ENCODE results near the gene TP53BP1. TPM values are rescaled to one million over a fixed set of nuclear protein-coding genes. Genes with fewer than 3 reads are reported as not detected.
A peak's percentile ranks its signal among the peaks of the same experiment; 100 is the strongest.

Gene TP53BP1
- total RNA-seq, 2 experiments from 2014 or later, result 43.0 to 44.6 TPM

DNA sequence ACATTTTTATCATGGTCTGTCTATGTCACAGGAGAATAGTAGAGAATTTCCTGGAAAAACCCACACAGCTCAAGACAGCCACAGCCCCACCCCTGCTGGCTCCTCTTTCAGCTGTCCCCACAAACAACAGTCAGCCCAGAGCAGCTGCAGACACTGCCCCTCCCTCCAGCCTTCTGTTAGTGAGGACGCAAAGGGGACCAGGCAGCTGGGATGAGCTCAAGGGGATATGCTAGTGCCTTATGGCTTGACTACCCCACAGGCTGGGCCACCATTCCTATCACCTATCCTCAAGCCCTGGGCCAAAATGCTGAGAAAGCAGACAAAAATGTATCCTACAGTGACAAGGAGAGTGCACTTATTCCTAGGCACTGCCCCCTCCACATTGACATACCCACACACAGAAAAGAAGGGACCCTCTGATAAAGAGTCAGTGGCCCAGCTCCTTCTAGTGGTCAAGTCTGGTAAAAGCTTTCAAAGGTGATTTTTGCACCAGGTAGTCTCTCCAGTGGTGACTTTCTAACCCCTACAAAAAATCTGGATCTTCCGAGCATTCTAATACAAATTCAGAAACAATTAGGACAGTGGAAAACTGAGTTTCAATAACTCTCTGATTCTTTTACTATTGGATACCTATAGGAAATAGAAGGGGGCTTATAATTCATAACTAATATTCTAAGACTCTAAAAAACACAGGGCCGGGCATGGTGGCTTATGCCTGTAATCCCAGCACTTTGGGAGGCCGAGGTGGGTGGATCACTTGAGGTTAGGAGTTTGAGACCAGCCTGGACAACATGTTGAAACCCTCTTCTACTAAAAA is 21.5 kb upstream of the TP53BP1 start:
- Mint-ChIP-seq H3K9me3 (no peaks in the 10 kb centered on the region), H3K4me3 (no peak overlapping the region), H3K4me1 (ENCODE audit: low read depth) (peaks cover 45% of the 10 kb centered on the region), H3K36me3 (ENCODE audit: low read depth) (no peaks in the 10 kb centered on the region), H3K27ac (no peak overlapping the region), H3K27me3 (peaks cover 38% of the 10 kb centered on the region)
- CTCF ChIA-PET, result interaction anchor here (0.6 to 2.4 kb wide), 15 partner anchors 11 to 137 kb away, joined by 3 to 25 read pairs (median 6); partner anchors contain the start of gene TP53BP1
- H3K4me1 ChIP-seq (ENCODE audit: insufficient read depth, low read length), result peaks cover 41% of the 10 kb centered on the region
- POLR2A ChIA-PET, result interaction anchor here (0.7 kb wide), 1 partner anchor 144 kb away, joined by 3 read pairs; the partner anchor contains the start of genes TUBGCP4 and ZSCAN29
- TF ChIP-seq CTCF (IDR thresholded peaks at IDR 0.05), result peak; percentile 78
- peaks cover 15 to 16% of the 10 kb centered on the region in 2 experiments for H3K27me3 ChIP-seq (ENCODE audit: control insufficient read depth in 1 of 2, insufficient read depth in 2 of 2, low read length in 2 of 2)
- H3K27ac ChIP-seq (ENCODE audit: low read depth in 1 of 2, low read length in 2 of 2), result peak overlapping the region in 1 of 2 donors; percentile 3
- DNase-seq (peak in 4 of 14 experiments; percentile 35 to 59 (median 49)), ATAC-seq (ENCODE audit: poor library complexity) (no peak)
- no peak overlapping the region for H3K4me3 ChIP-seq (ENCODE audit: low read length)
- no peaks in the 10 kb centered on the region for H3K36me3 ChIP-seq (ENCODE audit: insufficient read depth, low read length)
- H3K9me3 ChIP-seq (ENCODE audit: control insufficient read depth in 1 of 2, insufficient read depth in 1 of 2, low read length in 2 of 2), result peaks cover 0 to 5% of the 10 kb centered on the region in 2 experiments
- intact Hi-C loops (cut with DNase I, micrococcal nuclease), result loop anchor here in 1 of 2 experiments (2.0 to 10.0 kb wide), 4 partner anchors 30 to 280 kb away; partner anchors contain the start of genes LCMT2 and SERF2

- Mint-ChIP-seq H3K4me1 (ENCODE audit: low read depth) (peaks cover 44% of the 10 kb centered on the region), H3K27me3 (peaks cover 31% of the 10 kb centered on the region), H3K27ac (no peak overlapping the region)
These were observed 20.6 kb upstream of the TP53BP1 start for GRCh38 chr15:43513550-43513949.

More at GRCh38 chr15:43513550-43513949, 20.6 kb upstream of the TP53BP1 start:
- Mint-ChIP-seq H3K4me3 (peak overlapping the region; percentile 36), H3K36me3 (ENCODE audit: low read depth) (no peaks in the 10 kb centered on the region), H3K9me3 (no peaks in the 10 kb centered on the region)
- TF ChIP-seq CTCF (IDR thresholded peaks at IDR 0.05), result no peak
- intact Hi-C loops (cut with DNase I, micrococcal nuclease), result loop anchor here in 1 of 2 experiments (5.0 to 10.0 kb wide), 2 partner anchors 181 to 281 kb away; partner anchors contain the start of genes LCMT2 and SERF2
- Histone ChIP-seq H3K9me3 (ENCODE audit: control insufficient read depth in 1 of 2, insufficient read depth in 1 of 2, low read length in 2 of 2) (peaks cover 0 to 5% of the 10 kb centered on the region in 2 experiments), H3K27me3 (ENCODE audit: control insufficient read depth in 1 of 2, insufficient read depth in 2 of 2, low read length in 2 of 2) (peaks cover 11 to 16% of the 10 kb centered on the region in 2 experiments), H3K4me1 (ENCODE audit: insufficient read depth, low read length) (peaks cover 39% of the 10 kb centered on the region), H3K27ac (ENCODE audit: low read depth in 1 of 2, low read length in 2 of 2) (no peak overlapping the region), H3K36me3 (ENCODE audit: insufficient read depth, low read length) (no peaks in the 10 kb centered on the region), H3K4me3 (ENCODE audit: low read length) (no peak overlapping the region)
- ChIA-PET POLR2A (no interaction called here), CTCF (interaction anchor here (1.4 to 2.4 kb wide), 6 partner anchors 12 to 72 kb away, joined by 6 to 25 read pairs (median 11); partner anchors contain the start of gene TP53BP1)
- DNase-seq (no peak), ATAC-seq (ENCODE audit: poor library complexity) (no peak)
